ENCODE measurements around the gene GPAT3.
"Not testable (repeated sequence)": the region's sequence is repeated elsewhere in the genome, so short reads cannot be mapped to it uniquely, and the experiment has no call there.

DNA sequence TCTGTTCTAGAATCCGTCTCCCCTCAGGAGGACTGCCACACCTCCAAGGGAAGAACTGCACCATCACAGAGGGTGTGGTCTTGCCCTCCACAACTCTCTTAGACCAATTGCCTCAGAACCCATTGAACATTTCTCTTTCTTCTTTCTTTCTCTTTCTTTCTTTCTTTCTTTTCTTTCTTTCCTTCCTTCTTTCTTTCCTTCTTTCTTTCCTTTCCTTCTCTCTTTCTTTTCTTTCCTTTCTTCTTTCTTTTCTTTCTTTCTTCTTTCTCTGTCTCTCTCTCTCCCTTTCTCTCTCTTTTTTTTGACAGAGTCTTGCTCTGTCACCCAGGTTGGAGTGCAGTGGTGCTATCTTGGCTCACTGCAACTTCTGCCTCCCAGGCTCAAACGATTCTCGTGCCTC lies 34.2 kb upstream of the GPAT3 start:
- TF ChIP-seq POLR2A, POLR2AphosphoS5 (IDR thresholded peaks at IDR 0.05): not testable (repeated sequence)

Measured in upper lobe of left lung (tissue), 4 donors.